NK-92 treated with Interleukin-12 subunit alpha and Interleukin-12 subunit beta, amount 100 ng/mL, for 24 hours (cell line): ENCODE results near the gene MRPS24.
A peak's percentile ranks its signal among the peaks of the same experiment; 100 is the strongest.

Experiments
- DNase-seq: peaks from one replicate; lab custom pipeline; 2025; lab: John Stamatoyannopoulos, UW

Gene MRPS24

GRCh38 chr7:43877968-43878864 lies 8.9 kb upstream of the MRPS24 start:
- DNase-seq: no peak

GRCh38 chr7:43876976-43877745 lies 7.8 kb upstream of the MRPS24 start:
- DNase-seq: no peak

- DNase-seq: no peak
These were observed 6.9 kb upstream of the MRPS24 start for GRCh38 chr7:43876241-43876640.

GRCh38 chr7:43873300-43873699 lies 4.0 kb upstream of the MRPS24 start:
- no peak for DNase-seq

- no peak for DNase-seq
These were observed 3.2 kb upstream of the MRPS24 start for GRCh38 chr7:43872406-43873110.

- DNase-seq: no peak
These were observed 1.7 kb upstream of the MRPS24 start for GRCh38 chr7:43871064-43871463.

- no peak for DNase-seq
These were observed 999 bp upstream of the MRPS24 start for GRCh38 chr7:43870316-43870715.

GRCh38 chr7:43869867-43870240 lies 537 bp upstream of the MRPS24 start:
- DNase-seq: no peak

- no peak for DNase-seq
These were observed 674 bp downstream of the MRPS24 start for GRCh38 chr7:43868681-43869005.

- no peak for DNase-seq
These were observed 1.1 kb downstream of the MRPS24 start for GRCh38 chr7:43868181-43868580.

GRCh38 chr7:43865277-43865676 lies 4.0 kb downstream of the MRPS24 start:
- DNase-seq: no peak

GRCh38 chr7:43864126-43864525 lies 5.2 kb downstream of the MRPS24 start:
- DNase-seq: no peak

- no peak for DNase-seq
These were observed 12.3 kb downstream of the MRPS24 start for GRCh38 chr7:43856996-43857395.

- no peak for DNase-seq
These were observed 13.0 kb downstream of the MRPS24 start for GRCh38 chr7:43856316-43856715.

- DNase-seq: no peak
These were observed 14.1 kb downstream of the MRPS24 start for GRCh38 chr7:43855176-43855575.

- DNase-seq: no peak
These were observed 17.5 kb downstream of the MRPS24 start for GRCh38 chr7:43851805-43852204.

GRCh38 chr7:43850348-43851116 lies 18.8 kb downstream of the MRPS24 start:
- DNase-seq: peak; percentile 23

GRCh38 chr7:43849047-43849446 lies 20.3 kb downstream of the MRPS24 start:
- DNase-seq: no peak

GRCh38 chr7:43847496-43847895 lies 21.8 kb downstream of the MRPS24 start:
- DNase-seq: no peak

GRCh38 chr7:43844662-43845061 lies 24.7 kb downstream of the MRPS24 start:
- DNase-seq: no peak

- DNase-seq: no peak
These were observed 25.1 kb downstream of the MRPS24 start for GRCh38 chr7:43844257-43844656.

GRCh38 chr7:43843296-43843695 lies 26.0 kb downstream of the MRPS24 start:
- DNase-seq: no peak
